T-helper 2 cell (primary cell): ENCODE measurements around the gene DNAH9.

ENCODE experiments used
- DNase-seq, 5 experiments: peaks; one replicate each; pipeline versions ENCODE4 v3.0.0 to v3.0.0-alpha.2; 2012 to 2022

DNAH9 gene

DNA sequence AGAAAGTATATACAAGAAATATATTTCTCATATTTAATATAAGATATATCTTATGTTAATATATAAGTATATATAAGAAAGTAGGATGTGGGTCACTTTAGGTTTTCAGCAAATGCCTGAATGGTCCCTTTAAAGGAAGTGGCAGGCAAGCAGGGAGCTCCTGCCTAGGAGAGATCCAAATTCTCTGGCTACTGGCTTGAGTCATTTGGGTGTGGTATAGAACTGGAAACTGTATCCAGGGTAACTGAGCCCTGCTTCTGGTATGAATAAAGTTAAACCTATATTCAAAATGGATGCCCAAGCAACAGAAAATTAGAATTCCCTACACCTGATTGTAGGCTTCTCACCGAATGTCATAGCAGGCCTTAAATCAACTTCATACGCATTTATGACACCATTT lies 254.6 kb downstream of the DNAH9 start:
- no peak for DNase-seq

DNA sequence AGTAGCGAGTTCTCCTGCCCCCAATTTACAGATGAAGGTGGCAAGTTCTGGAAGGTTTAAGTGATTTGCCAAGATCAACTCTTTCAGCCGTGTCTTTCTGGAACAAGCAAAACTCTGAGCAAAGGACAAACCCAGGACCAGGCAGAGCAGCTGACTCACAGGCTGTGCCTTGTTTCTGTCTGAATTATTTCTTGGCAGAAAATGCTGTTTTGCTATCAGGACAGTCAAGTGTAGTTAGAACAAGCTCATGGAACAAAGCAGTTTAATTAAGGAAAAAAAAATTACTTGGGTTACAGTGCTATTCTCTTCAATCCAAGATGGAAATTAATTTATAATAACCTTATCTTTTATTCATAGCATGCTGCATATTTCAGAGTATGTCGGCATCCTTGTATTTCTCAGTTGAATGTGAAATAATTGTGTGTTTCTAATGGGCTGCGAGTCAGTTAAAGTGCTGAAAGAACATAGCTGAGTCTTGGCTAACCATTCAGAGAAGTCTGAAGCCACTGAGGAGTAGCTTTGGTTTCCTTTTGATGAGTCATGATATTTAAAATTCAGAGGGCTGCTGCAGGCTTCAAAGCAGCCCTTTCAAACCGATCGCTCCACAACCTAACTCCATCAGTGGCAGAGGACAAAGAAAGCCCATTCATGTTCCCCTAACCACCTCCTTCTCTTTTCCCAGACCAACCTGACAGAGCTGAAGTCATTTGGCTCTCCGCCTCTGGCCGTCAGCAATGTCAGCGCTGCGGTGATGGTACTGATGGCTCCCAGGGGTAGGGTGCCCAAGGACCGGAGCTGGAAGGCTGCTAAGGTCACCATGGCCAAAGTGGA lies 255.3 kb downstream of the DNAH9 start:
- no peak for DNase-seq

DNA sequence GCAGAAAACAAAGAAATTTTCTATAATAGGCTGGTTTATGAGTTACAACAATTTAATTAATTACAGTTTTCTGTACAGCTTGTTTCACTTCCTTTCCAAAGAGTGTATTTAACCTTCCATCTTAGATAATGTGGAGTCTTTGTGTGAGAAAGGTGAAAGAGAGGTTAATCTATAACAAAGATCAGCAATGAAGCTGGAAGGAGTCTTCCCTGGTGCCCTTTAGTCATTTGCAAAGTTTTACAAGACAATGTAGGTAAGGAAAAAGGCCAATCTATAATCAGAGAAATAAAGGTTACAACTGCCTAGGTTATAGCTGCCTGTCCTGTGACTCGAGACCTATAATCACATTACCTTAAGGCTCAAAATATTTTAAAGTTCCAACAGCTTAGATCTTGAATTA lies 257.0 kb downstream of the DNAH9 start:
- DNase-seq: no peak

DNA sequence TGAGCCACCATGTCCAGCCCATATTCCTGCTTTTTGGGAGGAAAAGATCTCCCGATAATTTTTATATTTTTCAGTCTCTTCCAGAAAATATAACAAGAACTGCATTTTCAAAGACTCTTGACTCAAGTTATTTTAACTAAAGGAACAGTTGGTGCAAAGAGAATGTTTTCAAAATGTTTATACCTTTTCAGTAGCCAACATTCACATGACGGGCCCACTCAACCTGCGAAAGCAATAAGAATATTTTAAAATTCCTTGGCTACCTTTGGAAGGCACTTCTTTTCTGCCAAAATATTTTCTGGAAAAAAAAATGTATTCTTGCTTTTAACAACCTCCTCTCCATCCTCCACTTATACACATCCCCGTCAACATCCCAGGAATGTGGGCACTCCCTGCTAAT lies 258.7 kb downstream of the DNAH9 start:
- DNase-seq: no peak

DNA sequence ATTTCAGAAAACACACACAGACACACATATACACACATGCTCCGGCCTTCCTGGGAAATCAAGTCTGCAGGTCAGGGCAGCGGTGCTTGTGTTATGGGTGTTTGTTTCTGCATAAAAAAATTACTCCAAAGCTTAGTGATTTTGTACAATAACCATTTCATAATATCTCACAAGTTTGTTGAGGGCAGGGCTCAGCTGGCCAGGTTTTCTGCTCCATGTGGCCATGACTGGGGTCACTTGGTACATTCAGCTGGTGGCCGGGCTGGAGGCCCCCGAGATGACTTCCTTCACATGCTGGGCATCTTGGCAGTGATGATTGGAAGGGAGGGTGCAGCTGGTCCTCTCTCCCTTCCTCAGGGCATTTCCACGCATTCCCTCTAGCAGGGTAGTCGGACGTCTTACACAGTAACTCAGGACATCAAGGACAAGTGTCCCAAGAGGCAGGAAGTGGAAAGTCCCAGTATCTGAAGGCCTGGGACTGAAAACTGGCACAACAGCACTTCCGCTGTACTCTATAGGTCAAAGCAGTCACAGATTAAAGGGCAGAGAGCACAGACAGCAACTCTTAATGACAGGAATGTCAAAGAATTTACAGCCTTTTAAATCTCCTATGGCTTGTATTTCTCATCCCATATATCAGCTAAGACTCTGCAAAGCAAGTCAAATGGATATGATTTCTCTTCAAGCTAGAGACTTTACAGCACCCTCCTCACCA lies 271.6 kb downstream of the DNAH9 start:
- DNase-seq: no peak

DNA sequence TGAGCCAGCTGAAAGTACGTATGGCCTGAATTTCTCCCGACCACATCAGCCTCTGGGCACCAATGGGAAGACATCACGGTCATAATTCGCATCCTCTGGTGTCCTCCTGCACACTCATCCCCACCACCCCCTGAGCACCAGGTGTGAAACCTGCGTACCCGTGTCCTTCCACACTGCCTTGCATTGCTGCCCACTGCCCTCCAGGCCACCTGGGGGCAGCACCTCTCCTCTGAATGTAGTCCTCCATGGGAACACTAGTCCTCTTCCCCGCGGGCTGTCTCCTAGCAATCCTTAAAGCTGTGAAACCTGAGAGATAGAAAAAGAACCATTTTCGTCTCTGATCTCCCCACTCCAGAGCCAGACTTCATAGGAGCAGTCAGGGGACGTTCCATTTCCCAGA lies 273.5 kb downstream of the DNAH9 start:
- DNase-seq: no peak

DNA sequence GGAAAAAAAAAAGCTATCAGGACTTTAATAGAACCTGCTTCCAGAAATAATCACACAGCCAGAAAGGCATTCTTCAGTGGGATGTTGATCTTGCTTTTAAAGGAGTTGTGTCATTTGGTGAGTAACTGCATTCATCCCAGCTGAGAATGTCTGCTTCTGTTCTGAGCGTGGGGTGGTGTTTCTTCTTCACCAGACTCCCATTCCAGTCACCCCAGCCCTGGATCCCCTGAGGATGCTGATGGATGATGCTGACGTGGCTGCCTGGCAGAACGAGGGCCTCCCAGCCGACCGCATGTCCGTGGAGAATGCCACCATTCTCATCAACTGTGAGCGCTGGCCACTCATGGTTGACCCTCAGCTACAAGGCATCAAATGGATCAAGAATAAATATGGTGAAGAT lies 276.5 kb downstream of the DNAH9 start:
- no peak for DNase-seq

DNA sequence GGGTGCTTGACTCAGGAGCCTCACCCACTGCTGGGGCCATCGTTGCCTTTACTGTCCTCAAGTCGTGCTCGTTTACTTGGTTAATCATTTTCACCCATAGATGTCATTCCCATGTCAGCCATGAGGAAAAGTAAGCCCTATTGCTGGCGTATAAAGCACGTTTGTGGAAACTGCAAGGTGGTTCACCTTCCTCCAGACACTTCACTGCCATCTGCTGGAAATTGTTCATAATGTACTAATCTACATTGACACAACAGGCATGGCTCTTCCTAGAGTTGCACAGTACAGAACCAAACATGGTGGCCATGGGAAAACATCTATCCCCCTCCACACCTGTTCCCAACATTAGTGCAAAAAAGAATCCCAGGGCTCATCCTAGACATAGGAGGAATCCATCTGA lies 282.4 kb downstream of the DNAH9 start:
- peak in 1 of 5 experiments; percentile 1 for DNase-seq

DNA sequence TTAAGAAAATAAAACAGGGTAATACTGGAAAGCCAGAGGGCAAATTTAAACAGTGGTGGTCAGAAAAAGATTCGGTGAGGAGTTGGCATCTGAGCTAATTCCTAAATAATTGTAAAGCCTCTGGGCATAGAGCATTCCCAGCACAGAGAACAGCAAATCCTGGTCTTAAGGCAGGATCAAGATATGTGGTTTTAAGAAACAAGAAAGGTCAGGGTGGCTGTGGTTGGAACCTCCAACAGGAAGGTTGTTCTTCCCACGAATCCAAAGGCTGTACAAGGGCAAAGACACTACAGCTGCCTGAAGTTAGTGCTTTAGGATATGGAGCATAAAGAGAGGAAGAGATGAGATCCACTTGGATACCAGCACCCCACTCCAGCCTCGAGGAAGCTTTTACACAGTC lies 284.4 kb downstream of the DNAH9 start:
- DNase-seq: no peak

DNA sequence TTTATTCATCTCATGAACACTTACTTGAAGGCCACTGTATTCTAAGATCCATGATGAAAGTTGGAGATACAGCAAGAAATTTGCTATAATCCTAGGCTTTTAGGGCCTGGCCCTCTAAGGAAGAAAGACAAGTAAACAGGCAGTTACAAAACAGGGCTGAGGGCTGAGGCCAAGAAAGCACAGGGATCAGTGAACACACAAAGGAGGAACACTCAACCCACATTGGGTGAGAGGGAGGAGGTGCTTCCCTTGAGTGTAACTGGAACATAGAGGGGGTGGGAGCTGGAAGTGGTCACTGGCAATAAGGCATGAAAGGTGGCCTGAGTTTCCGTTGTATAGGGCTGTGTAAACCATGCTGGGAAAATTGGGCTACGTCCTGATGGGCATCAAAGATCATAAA lies 286.8 kb downstream of the DNAH9 start:
- DNase-seq: no peak

DNA sequence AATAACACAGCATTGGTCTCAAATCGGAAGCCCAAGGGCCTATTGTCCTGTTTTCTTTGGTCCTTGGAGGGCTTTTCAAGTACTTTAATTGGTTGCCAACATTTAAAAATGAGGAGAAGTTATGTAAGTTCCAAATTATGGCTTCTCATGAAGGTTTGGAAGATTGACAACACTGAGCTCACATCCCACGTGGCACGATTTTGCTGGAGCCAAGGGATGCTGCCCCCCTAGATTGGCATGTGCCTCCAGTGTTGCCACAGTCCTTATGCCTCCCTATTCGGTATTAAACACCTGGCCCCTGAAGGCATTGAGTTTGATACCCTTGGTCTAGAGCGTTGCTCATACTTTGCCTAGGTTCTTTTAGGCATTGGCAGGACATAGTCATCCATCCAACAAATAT lies 291.0 kb downstream of the DNAH9 start:
- DNase-seq: no peak

DNA sequence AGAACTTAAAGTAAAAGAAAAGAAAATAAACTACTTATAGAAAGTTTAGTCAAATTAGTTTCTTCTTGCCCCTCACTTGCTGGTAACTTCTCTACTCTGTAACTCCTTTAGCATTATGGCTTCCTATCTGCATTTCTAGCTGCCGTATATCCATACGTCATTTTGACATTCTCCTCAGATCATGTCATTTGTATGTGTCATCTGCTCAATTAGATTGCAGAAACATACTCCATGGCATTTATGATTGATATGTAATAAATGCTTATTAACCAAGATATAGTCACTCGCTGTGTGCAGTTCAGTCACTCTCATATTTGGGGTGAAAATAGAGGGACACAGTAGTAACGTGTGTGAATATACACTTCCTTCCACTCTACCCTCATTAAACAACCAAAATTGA lies 295.6 kb downstream of the DNAH9 start:
- no peak for DNase-seq

DNA sequence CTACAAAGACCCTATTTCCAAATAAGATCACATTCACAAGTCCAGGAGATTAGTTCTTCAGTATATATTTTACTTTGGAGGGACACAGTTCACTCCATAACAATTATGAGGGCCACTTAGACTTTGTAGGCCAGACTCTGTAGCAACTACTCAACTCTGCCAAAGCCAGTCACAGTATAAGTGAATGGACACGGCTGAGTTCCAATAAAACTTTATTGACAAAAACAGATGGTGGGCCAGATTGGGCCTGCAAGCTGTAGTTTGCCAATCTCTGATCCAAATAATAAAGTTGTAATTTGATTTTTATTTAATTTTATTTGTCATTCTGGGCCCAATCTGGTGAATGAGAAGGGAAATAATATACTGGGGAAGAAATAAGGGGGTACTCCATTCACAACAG lies 297.9 kb downstream of the DNAH9 start:
- DNase-seq: no peak

DNA sequence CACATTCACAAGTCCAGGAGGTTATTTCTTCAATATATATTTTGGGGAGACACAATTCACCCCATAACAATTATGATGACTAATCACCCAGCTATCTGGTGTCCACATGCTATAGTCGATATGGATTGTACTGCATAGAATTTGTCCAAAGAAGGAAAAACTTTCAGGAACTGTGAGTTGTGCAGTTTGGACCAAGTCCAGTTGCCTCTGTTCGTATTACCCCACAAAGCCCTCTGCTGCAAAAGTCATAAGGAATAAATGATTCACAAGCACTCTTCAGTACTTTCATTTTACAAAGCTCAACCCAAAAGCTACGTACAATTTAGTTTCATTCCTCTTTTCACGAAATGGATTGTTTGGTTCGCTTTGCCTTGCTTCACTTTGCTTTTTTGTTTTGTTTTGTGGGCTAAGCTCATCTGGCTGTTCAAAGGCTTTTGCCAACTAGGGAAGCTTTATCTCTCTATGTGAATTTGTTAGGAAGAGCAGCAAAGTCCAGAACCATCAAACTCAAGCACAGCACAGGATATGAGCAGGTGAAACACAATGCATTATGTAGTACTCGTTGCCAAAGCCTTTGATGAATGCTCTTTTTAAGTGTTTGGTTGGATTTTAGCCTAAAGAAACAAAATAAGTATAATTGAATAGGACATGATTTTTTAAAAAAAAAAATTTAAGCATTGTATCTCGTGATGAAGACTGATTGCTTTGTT lies 300.4 kb downstream of the DNAH9 start:
- DNase-seq: no peak

DNA sequence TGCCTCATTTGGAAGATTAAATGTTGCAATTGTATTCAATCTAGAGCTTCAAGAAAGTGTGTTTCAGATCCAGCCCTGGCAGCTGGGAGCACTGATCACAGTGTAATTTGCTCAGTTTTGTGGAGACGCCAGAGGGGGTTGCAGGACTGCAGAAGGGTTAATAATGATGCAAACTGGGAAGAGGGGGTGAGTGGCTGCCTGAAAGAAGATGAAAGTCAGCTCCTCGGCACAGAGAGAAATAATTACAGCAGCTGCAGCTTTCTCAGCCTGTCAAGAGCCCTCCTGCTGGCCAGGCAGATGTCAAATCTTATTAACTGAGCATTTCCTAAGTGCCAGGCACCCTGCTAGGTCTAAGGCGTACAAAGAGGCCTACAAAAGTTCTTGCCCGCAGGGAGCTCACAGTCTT lies 301.3 kb downstream of the DNAH9 start:
- no peak for DNase-seq

DNA sequence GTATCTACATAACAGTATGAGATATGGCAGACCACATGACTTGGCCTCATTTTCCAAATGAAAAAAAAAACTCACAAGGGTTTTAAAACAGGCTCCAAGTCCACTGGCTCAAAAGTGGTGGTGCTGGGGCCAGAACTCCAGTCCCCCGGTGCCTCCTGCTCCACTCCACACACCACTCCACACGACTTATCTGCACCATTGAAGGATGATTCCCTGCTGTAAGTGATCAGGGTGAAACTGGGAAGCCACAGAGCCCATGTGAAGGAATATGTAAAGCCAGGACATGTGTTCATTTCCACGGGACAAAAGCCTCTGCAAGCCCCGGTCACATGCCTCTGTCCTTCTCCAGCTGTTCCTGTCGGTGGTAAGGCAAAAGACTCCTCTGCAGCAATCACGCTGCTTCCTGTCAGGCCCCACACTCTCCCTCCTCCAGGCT lies 301.8 kb downstream of the DNAH9 start:
- no peak for DNase-seq

DNA sequence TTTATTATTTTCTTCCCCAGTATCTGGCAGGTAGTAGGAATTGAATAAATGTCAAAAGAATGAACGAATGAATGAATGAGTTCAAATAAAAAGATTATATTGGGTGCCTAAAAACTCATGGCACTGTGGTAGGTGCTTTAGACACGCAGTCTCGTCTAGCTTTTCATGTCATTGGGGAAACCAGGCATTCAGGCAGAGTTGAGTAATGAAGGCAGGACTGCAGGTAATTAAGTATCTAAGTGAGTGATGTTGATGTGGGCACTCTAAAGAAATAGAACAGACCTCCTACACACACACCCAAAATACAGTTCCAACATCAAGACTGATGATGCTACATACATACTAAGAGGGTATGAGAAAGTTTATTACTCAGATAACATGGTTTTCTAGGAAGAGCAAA lies 302.4 kb downstream of the DNAH9 start:
- no peak for DNase-seq

DNA sequence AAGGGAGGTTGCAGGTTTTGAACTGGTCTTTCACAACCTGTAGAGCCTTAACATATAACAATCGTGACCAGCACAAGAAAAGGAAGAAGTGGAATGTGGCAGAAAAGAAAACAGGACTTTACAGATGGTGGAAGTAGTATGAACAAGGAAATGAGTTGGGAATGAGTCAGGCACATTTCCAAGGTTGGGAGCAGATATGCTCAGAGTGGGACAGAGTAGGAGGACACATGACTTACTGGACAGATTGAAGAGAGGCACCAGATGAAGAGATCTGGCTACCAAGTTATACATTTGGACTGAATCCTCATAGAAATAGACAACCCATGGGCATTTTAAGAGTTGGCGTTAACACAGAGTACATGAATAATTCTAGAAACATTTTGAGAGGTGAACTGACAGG lies 303.7 kb downstream of the DNAH9 start:
- DNase-seq: no peak

DNA sequence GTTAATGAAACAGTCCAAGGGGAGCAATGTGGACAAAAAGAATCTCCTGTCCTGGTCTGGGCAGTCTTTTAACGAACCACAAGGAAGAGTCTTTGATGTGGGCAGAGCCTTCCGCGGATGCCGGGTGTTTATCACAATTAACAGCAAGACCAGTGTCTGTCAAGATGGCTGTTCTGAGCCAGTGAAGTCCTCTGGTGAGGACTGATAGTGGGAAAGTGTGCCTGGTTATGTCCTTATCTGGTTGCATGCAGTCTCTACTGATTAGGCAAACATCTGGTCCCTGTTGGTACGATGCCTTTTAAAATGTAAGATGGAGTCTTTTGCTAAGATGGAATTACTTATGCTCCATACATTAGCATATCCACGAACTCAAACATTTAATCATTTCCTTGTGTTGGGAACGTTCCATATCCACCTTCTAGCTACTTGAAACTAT lies 310.5 kb downstream of the DNAH9 start:
- no peak for DNase-seq

DNA sequence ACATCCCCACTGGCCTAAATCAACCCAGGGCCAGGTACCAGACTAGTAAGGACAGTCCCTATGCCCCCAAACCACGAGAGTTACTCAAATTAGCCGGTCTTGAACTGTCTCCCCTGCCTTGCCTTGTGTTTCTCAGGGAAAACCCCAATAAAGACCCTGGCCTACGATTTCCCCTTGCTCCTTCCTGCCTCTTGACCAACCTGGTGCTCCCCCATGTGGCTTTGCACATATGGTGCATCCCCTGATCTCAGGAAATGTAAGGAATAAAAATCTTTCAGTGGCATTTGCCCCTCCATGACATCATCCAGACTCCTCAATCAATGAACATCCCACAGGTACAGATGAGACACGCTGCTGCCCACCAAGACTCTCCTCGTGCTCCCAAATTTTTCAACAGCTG lies 311.1 kb downstream of the DNAH9 start:
- DNase-seq: no peak

DNA sequence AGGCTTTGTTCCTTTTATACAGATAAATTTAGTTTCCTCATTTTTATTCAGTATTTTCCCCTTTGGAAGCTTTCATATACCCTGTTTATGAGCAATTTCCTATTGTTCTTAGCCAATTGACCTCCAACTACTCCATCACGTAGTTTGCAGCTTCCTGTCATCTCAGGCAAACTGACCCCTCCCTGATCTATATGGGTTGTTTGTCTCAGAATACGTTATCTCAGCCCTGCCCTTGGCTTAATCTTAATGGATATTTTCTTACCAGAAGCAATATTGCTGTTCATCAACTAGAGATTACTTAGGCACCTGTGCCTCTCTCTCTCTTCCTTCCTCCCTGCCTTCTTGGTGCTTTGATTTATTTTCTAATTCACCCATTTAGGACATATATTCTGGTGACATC lies 317.8 kb downstream of the DNAH9 start:
- no peak for DNase-seq

DNA sequence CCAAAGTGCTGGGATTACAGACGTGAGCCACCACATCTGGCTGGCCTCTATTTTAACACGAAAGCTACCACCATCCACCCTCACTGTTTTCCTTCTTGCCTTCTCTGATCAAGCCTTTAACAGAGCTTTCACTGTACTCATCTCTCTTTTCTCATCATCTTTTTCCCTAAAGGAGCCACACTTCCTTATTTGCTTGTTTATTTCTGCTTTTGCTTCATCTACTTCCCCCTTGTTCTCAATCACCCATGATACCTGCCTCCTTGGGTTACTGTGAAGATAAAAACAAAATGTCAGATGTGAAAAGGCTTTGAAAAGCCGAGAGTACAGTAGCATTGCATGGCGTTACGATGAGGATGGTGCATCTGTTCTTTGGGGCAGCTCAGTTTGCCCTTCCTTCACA lies 319.1 kb downstream of the DNAH9 start:
- DNase-seq: no peak

DNA sequence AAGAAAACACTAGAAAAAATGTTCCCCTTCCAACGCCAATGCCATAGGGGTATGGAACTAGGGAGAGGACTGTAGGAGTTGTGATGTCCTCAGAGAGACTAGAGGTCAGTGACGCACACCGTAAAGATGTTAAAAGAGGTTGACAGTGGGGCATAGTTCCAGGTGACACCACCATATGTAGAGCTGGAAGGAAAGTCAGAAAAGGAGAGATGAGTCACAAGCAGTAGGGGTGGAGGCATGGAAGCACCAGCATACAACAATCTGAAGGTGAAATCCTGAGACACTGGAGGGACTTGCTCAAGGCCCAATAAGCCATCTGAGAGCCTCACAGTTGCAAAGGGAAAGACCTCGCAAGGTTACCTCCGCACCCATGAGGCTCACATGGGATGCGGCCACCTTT lies 323.0 kb downstream of the DNAH9 start:
- no peak for DNase-seq

DNA sequence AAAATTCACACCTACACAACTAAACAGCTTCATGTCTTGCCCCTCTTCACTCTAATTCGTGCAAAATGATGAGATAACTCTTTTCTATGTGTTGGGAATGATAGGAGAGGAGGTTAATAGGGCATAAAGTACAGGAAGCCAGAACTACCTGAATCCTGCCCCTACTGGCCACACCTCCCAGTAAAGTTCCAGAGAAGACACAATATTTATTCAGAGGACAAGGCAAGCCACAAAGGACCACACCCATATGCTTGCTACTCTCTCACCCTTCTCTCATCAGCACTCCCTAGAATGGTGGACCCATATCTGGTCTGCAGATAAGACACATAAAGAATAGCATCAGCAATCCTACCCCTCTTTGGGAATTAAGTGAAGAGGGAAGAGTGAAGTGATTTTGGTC lies 324.4 kb downstream of the DNAH9 start:
- DNase-seq: no peak
